Adrenal gland (tissue), 12 donors: ENCODE results near the gene OLR1. TPM values are rescaled to one million over a fixed set of nuclear protein-coding genes. Genes with fewer than 3 reads are reported as not detected.

ENCODE experiments used
- DNase-seq, 7 donors: peaks; one replicate each; pipeline ENCODE4 v3.0.0-alpha.2; 2019 to 2020
- H3K27ac ChIP-seq, 5 donors: fragments of 200-600 bp; sonication (generic) in 4 of 5; 1 replicate in 3 of 5; 2 replicates in 2 of 5; pipeline versions ENCODE4 v1.5.1 to v1.8.0; 2016 to 2020; ENCODE audit warnings: mild to moderate bottlenecking in 1 of 5
- H3K27me3 ChIP-seq: fragments of 200-600 bp; 2 replicates; pipeline ENCODE4 v1.8.0; 2021
- H3K36me3 ChIP-seq, 2 donors: fragments of 200-600 bp; replicated peaks in 1 of 2; 1 replicate in 1 of 2; 2 replicates in 1 of 2; pipeline versions ENCODE4 v1.5.1 to v1.8.0; 2018 to 2022
- H3K4me1 ChIP-seq, 2 donors: fragments of 200-600 bp; replicated peaks in 1 of 2; 1 replicate in 1 of 2; 2 replicates in 1 of 2; pipeline versions ENCODE4 v1.5.1 to v1.8.0; 2018 to 2021
- H3K4me3 ChIP-seq, 4 donors: fragments of 200-600 bp; sonication (generic) in 3 of 4; one replicate each; pipeline ENCODE4 v1.5.1; 2016 to 2018
- H3K9me3 ChIP-seq, 3 donors: fragments of 200-600 bp; sonication (generic) in 1 of 3; replicated peaks in 1 of 3; 1 replicate in 2 of 3; 2 replicates in 1 of 3; pipeline versions ENCODE4 v1.5.1 to v1.8.0; 2016 to 2021
- CTCF ChIP-seq, 6 experiments: fragments of 450-650 bp in 4 of 6; fragments of 200-600 bp in 2 of 6; sonication (generic) in 1 of 6; IDR thresholded peaks; 1 replicate in 5 of 6; 2 replicates in 1 of 6; pipeline versions ENCODE4 v1.5.1 to v1.8.0; 2016 to 2021; ENCODE audit warnings: antibody characterized with exemption in 6 of 6, mild to moderate bottlenecking in 2 of 6, moderate library complexity in 1 of 6
- POLR2A ChIP-seq, 2 donors: fragments of 450-650 bp; IDR thresholded peaks; one replicate each; pipeline ENCODE4 v1.6.1; 2017; ENCODE audit warnings: antibody characterized with exemption in 2 of 2, mild to moderate bottlenecking in 2 of 2, moderate library complexity in 1 of 2
- WGBS, 4 donors: extraction: QIAGEN DNeasy Blood & Tissue Kit in 2 of 4; methylation state at CpG; one replicate each; pipeline versions ENCODE4 v1.1.5 to v1.1.7; 2013 to 2017; 5-methylcytosine and 5-hydroxymethylcytosine counted together
- intact Hi-C, 2 donors: fragments of 100-400 bp; cut with DNase I; formaldehyde crosslinking; loops; one replicate each; pipeline versions ENCODE4 v1.14.1 to v1.15.0; 2022 to 2023
- polyA plus RNA-seq, 3 donors: library from polyadenylated mRNA; stranded (reverse); fragments of 200-250 nt in 2 of 3; fragments of 350-450 nt in 1 of 3; fragmentation: Illumina TruSeq in 1 of 3; extraction: RNeasy Lipid Tissue Mini Kit (QIAGEN cat#74804) in 1 of 3; gene quantifications; one replicate each; pipeline ENCODE4 v1.2.3, GENCODE V29; 2013 to 2014
- total RNA-seq, 9 donors: library from RNA; depleted of rRNA in 4 of 9; stranded (reverse); fragments of >200 nt in 4 of 9; fragments of 120-200 nt in 1 of 9; fragmentation: NEBNext Ultra II Directional in 1 of 9; extraction: Animal tissue kit (Norgen Biotek cat#: 25700) in 1 of 9; gene quantifications; one replicate each; pipeline versions ENCODE4 v1.1.0 to v1.2.4, GENCODE V29; 2013 to 2023
- donor health status: healthy with polysubstance abuse.
- donor health status: Bipolar disorder and iron deficiency.
- donor health status: DM: yes; HTN: yes; CAD: no.
- donor health status: DM: no; HTN: no; CAD: no.
- donor health status: DM: no; HTN: no; CAD: no.
- donor health status: DM: yes; HTN: yes; CAD: no.

The OLR1 gene
- total and polyA plus RNA-seq, 12 donors: 0.28 to 2.2 (median 0.68) TPM; not detected in 1

GRCh38 chr12:10126413-10126812, 45.5 kb downstream of the OLR1 start:
- no peak overlapping the region for H3K4me3 ChIP-seq
- H3K27me3 ChIP-seq: no peaks in the 10 kb centered on the region
- intact Hi-C loops: no loop called here
- H3K27ac ChIP-seq: no peak overlapping the region
- no peaks in the 10 kb centered on the region for H3K4me1 ChIP-seq
- H3K9me3 ChIP-seq: no peaks in the 10 kb centered on the region
- DNase-seq: no peak
- WGBS, 4 donors: 56 to 62% (median 60%) methylated on average over 1 of the region's 1 CpG
- TF ChIP-seq POLR2A (IDR thresholded peaks at IDR 0.05): no peak
- TF ChIP-seq CTCF (IDR thresholded peaks at IDR 0.05): no peak
- no peaks in the 10 kb centered on the region for H3K36me3 ChIP-seq

- Histone ChIP-seq H3K27ac (no peak overlapping the region), H3K9me3 (no peaks in the 10 kb centered on the region), H3K4me3 (no peak overlapping the region), H3K36me3 (no peaks in the 10 kb centered on the region), H3K27me3 (no peaks in the 10 kb centered on the region), H3K4me1 (no peaks in the 10 kb centered on the region)
- DNase-seq: no peak
- intact Hi-C loops: no loop called here
- 62 to 82% (median 79%) methylated on average over 4 of the region's 4 CpGs for WGBS, 4 donors
- no peak for TF ChIP-seq POLR2A (IDR thresholded peaks at IDR 0.05)
- no peak for TF ChIP-seq CTCF (IDR thresholded peaks at IDR 0.05)
Measured at GRCh38 chr12:10122689-10123088, 49.2 kb downstream of the OLR1 start.

GRCh38 chr12:10121278-10121677, 50.7 kb downstream of the OLR1 start:
- 62 to 68% (median 66%) methylated on average over 7 of the region's 7 CpGs for WGBS, 4 donors
- Histone ChIP-seq H3K27ac (peak overlapping the region in 1 of 5 donors; percentile 45), H3K36me3 (no peaks in the 10 kb centered on the region), H3K27me3 (no peaks in the 10 kb centered on the region), H3K9me3 (no peaks in the 10 kb centered on the region), H3K4me3 (no peak overlapping the region), H3K4me1 (no peaks in the 10 kb centered on the region)
- intact Hi-C loops: no loop called here
- TF ChIP-seq POLR2A (IDR thresholded peaks at IDR 0.05) (no peak), CTCF (IDR thresholded peaks at IDR 0.05) (no peak)
- DNase-seq: no peak

GRCh38 chr12:10119066-10119465, 52.9 kb downstream of the OLR1 start:
- 54 to 69% (median 58%) methylated on average over 3 of the region's 3 CpGs for WGBS, 4 donors
- H3K27me3 ChIP-seq: no peaks in the 10 kb centered on the region
- TF ChIP-seq POLR2A (IDR thresholded peaks at IDR 0.05) (no peak), CTCF (IDR thresholded peaks at IDR 0.05) (no peak)
- H3K4me1 ChIP-seq: no peaks in the 10 kb centered on the region
- no peak overlapping the region for H3K27ac ChIP-seq
- H3K9me3 ChIP-seq: no peaks in the 10 kb centered on the region
- no peak overlapping the region for H3K4me3 ChIP-seq
- DNase-seq: no peak
- no peaks in the 10 kb centered on the region for H3K36me3 ChIP-seq
- intact Hi-C loops: no loop called here
